Measurements from ENCODE around the gene CLEC1A. TPM values are rescaled to one million over a fixed set of nuclear protein-coding genes. Genes with fewer than 3 reads are reported as not detected.

Gene CLEC1A
- total and polyA plus RNA-seq, 2 donors (not counting 1 experiment from before 2014, with no cell fraction given), result 0.08 TPM; not detected in 1

DNA sequence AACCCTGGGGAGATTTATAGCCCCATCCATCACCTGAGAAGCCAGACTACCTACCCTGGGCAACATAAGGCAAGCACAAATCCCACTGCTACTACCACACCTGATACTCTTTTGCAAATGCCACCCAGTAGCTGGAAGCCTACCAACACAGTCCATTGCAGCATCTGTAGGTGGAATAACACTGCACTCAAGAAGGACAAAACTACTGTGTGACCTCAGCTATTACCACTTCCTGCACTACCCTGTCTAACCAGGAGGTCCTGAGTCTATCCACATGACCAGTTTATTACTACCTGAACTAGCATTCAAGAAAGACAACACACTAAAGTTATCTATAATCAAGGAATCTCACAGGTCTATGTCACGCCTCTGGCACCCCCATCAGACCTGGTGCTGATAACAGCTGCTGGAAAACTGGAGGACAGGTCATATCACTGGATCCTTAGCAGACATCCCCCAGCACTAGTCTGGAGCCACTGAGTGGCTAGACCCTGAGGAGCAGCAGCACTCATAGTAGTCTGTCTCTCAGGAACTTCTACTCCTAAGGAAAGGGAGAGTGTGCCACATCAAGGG is 2.9 kb upstream of the CLEC1A start:
- H3K36me3 ChIP-seq (ENCODE audit: control insufficient read depth, insufficient read depth, low read length), result no peaks in the 10 kb centered on the region
- no peak for DNase-seq (ENCODE audit: low read depth in 2 of 2)
- H3K9me3 ChIP-seq (ENCODE audit: control insufficient read depth, insufficient read depth, low read depth, low read length), result no peaks in the 10 kb centered on the region
- H3K4me1 ChIP-seq (ENCODE audit: control insufficient read depth, extremely low read depth, insufficient read depth, low read length), result no peaks in the 10 kb centered on the region
- H3K4me3 ChIP-seq (replicated peaks in 1 of 4; ENCODE audit: control extremely low read depth in 1 of 4, insufficient read depth in 1 of 4, low read depth in 3 of 4, low read length in 4 of 4), result no peak overlapping the region
- H3K4me2 ChIP-seq (ENCODE audit: extremely low read depth, insufficient read depth, low read length), result no peak overlapping the region
- H2AFZ ChIP-seq (ENCODE audit: low read length), result no peak overlapping the region
- H3K27me3 ChIP-seq (ENCODE audit: control insufficient read depth, insufficient read depth, low read length), result no peaks in the 10 kb centered on the region
- H3K79me2 ChIP-seq (ENCODE audit: control insufficient read depth, insufficient read depth, low read length), result no peaks in the 10 kb centered on the region
- H3K27ac ChIP-seq (ENCODE audit: insufficient read depth, low read length), result no peak overlapping the region
- H4K20me1 ChIP-seq (ENCODE audit: control insufficient read depth, extremely low read depth, insufficient read depth, low read length), result no peaks in the 10 kb centered on the region
- no peak for TF ChIP-seq EZH2 (IDR thresholded peaks at IDR 0.05; ENCODE audit: low read length, missing control alignments)
- TF ChIP-seq, protein P1, sequence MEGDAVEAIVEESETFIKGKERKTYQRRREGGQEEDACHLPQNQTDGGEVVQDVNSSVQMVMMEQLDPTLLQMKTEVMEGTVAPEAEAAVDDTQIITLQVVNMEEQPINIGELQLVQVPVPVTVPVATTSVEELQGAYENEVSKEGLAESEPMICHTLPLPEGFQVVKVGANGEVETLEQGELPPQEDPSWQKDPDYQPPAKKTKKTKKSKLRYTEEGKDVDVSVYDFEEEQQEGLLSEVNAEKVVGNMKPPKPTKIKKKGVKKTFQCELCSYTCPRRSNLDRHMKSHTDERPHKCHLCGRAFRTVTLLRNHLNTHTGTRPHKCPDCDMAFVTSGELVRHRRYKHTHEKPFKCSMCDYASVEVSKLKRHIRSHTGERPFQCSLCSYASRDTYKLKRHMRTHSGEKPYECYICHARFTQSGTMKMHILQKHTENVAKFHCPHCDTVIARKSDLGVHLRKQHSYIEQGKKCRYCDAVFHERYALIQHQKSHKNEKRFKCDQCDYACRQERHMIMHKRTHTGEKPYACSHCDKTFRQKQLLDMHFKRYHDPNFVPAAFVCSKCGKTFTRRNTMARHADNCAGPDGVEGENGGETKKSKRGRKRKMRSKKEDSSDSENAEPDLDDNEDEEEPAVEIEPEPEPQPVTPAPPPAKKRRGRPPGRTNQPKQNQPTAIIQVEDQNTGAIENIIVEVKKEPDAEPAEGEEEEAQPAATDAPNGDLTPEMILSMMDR (conservative IDR thresholded peaks at IDR 0.05 in 1 of 2, IDR thresholded peaks at IDR 0.05 in 1 of 2; ENCODE audit: low read depth in 1 of 2, low read length in 2 of 2), result no peak
- H3K9ac ChIP-seq (ENCODE audit: insufficient read depth, low read length), result no peak overlapping the region

DNA sequence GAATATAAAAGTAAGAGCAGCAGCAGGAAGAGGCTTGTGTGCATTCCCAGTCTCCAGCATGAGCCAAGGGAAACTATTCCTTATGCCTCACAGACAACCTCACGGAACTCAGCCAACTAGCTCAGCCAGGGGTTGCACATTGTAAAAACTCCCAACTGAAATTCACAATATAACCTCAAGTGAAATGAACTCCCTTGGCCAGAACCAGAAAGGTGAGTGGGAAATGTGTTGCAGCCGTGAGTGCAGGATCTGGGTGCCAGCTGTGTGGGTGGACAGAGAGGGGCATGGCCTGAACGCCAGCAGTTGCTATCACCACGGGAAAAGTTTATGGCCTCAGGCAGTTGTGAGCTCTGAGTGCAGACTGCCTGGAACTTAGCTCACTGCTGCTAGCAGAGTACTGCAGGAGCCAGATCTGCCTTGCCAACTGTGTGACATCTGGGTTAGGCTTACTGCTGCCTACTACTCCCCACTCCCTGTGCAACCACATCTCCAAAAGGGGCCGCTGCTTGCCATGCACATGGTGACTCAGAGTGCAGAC is 2.3 kb upstream of the CLEC1A start:
- no peaks in the 10 kb centered on the region for H3K9me3 ChIP-seq (ENCODE audit: control insufficient read depth, insufficient read depth, low read depth, low read length)
- H2AFZ ChIP-seq (ENCODE audit: low read length), result no peak overlapping the region
- H3K9ac ChIP-seq (ENCODE audit: insufficient read depth, low read length), result no peak overlapping the region
- H3K36me3 ChIP-seq (ENCODE audit: control insufficient read depth, insufficient read depth, low read length), result no peaks in the 10 kb centered on the region
- H3K4me1 ChIP-seq (ENCODE audit: control insufficient read depth, extremely low read depth, insufficient read depth, low read length), result no peaks in the 10 kb centered on the region
- H3K4me3 ChIP-seq (replicated peaks in 1 of 4; ENCODE audit: control extremely low read depth in 1 of 4, insufficient read depth in 1 of 4, low read depth in 3 of 4, low read length in 4 of 4), result no peak overlapping the region
- H3K4me2 ChIP-seq (ENCODE audit: extremely low read depth, insufficient read depth, low read length), result no peak overlapping the region
- no peaks in the 10 kb centered on the region for H3K79me2 ChIP-seq (ENCODE audit: control insufficient read depth, insufficient read depth, low read length)
- H3K27me3 ChIP-seq (ENCODE audit: control insufficient read depth, insufficient read depth, low read length), result no peaks in the 10 kb centered on the region
- no peak for TF ChIP-seq EZH2 (IDR thresholded peaks at IDR 0.05; ENCODE audit: low read length, missing control alignments)
- TF ChIP-seq, protein P1 (conservative IDR thresholded peaks at IDR 0.05 in 1 of 2, IDR thresholded peaks at IDR 0.05 in 1 of 2; ENCODE audit: low read depth in 1 of 2, low read length in 2 of 2), result no peak
- H4K20me1 ChIP-seq (ENCODE audit: control insufficient read depth, extremely low read depth, insufficient read depth, low read length), result no peaks in the 10 kb centered on the region
- no peak overlapping the region for H3K27ac ChIP-seq (ENCODE audit: insufficient read depth, low read length)
- peak; percentile 33 to 45 for DNase-seq (ENCODE audit: low read depth in 2 of 2)

DNA sequence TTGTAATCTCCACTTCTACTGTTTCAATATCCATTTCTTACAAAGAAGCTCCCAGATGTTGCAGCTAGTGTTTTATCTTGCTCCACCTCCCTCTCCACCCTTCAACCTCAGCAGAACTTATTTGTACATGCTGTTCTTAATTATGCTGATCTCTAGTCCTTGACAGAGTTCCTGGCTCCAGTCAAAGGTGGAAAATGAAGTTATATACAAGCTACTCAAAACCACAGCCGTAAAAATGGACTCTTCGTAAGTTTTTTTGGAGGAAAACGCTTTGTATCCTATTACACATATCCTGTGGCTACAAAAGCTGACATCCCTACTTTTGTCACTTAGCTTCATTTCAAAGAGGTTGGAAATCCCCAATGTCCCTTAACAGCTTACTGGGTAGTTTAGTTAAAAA is 1.3 kb downstream of the CLEC1A start:
- Histone ChIP-seq H3K79me2 (ENCODE audit: control insufficient read depth, insufficient read depth, low read length) (no peaks in the 10 kb centered on the region), H3K9me3 (ENCODE audit: control insufficient read depth, insufficient read depth, low read depth, low read length) (no peaks in the 10 kb centered on the region), H3K27ac (ENCODE audit: insufficient read depth, low read length) (no peak overlapping the region), H3K4me1 (ENCODE audit: control insufficient read depth, extremely low read depth, insufficient read depth, low read length) (no peaks in the 10 kb centered on the region), H3K4me2 (ENCODE audit: extremely low read depth, insufficient read depth, low read length) (no peak overlapping the region), H4K20me1 (ENCODE audit: control insufficient read depth, extremely low read depth, insufficient read depth, low read length) (no peaks in the 10 kb centered on the region), H3K36me3 (ENCODE audit: control insufficient read depth, insufficient read depth, low read length) (no peaks in the 10 kb centered on the region), H3K9ac (ENCODE audit: insufficient read depth, low read length) (no peak overlapping the region), H2AFZ (ENCODE audit: low read length) (no peak overlapping the region), H3K27me3 (ENCODE audit: control insufficient read depth, insufficient read depth, low read length) (no peaks in the 10 kb centered on the region), H3K4me3 (replicated peaks in 1 of 4; ENCODE audit: control extremely low read depth in 1 of 4, insufficient read depth in 1 of 4, low read depth in 3 of 4, low read length in 4 of 4) (no peak overlapping the region)
- DNase-seq (ENCODE audit: low read depth in 2 of 2), result no peak
- TF ChIP-seq, protein P1 (conservative IDR thresholded peaks at IDR 0.05 in 1 of 2, IDR thresholded peaks at IDR 0.05 in 1 of 2; ENCODE audit: low read depth in 1 of 2, low read length in 2 of 2), result no peak
- no peak for TF ChIP-seq EZH2 (IDR thresholded peaks at IDR 0.05; ENCODE audit: low read length, missing control alignments)
